H1 (cell line): Measurements from ENCODE around the gene ATXN7. TPM values are rescaled to one million over a fixed set of nuclear protein-coding genes. Genes with fewer than 3 reads are reported as not detected.

Source experiments
- HDAC6 ChIP-seq: IDR thresholded peaks from one replicate; pipeline ENCODE4 v1.7.1; 2012; ENCODE audit warnings: low read depth, mild to moderate bottlenecking, inconsistent platforms, low read length, moderate library complexity
- polyA plus RNA-seq, 7 experiments: library from polyadenylated mRNA; depleted of rRNA in 3 of 7; stranded (reverse) in 5 of 7; unstranded in 2 of 7; fragments of >200 nt in 5 of 7; fragments of 200-250 nt in 2 of 7; gene quantifications; 1 replicate in 5 of 7; 2 replicates in 1 of 7; 4 replicates in 1 of 7; pipeline versions ENCODE4 v1.2.1 to v1.2.3, GENCODE V29; 2011 to 2013; ENCODE audit warnings: missing spikeins in 2 of 7, mixed read lengths in 2 of 7
- total RNA-seq: library from RNA; stranded (reverse); fragmentation: NEBNext Ultra II Directional; extraction: Animal tissue kit (Norgen Biotek cat#: 25700); gene quantifications from 2 replicates; pipeline ENCODE4 v1.2.1, GENCODE V29; 2021

ATXN7 gene
- total and polyA plus RNA-seq, 2 of the 8 experiments (the other 6 are each of a cell fraction or from before 2014, with no cell fraction given), result 15.5 to 16.8 TPM

DNA sequence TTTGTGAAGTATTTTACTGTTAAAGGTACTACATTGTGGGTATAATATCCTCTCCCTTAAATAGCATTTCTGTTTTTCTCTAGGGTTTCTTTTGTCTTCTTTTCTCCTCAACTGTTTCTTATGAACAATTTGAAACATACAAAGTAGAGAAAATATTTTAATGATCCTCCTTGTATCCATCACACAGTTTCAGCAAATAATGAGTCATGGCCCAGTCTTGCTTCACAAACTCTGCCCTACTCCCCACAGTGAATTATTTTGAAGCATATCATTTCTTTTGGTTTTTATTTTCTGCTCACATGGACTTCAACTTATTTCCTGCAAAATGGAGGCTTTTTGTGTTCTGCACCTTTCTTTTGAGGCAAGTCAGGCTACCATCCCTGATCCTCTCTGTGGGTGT lies 54.7 kb downstream of the ATXN7 start (continued):
- TF ChIP-seq HDAC6, result no peak
